ENCODE results near the gene EFCAB9. TPM values are rescaled to one million over a fixed set of nuclear protein-coding genes. Genes with fewer than 3 reads are reported as not detected.

The EFCAB9 gene
- polyA plus RNA-seq, 1 of the 3 experiments (the other 2 are of a cell fraction), result 0.10 TPM

DNA sequence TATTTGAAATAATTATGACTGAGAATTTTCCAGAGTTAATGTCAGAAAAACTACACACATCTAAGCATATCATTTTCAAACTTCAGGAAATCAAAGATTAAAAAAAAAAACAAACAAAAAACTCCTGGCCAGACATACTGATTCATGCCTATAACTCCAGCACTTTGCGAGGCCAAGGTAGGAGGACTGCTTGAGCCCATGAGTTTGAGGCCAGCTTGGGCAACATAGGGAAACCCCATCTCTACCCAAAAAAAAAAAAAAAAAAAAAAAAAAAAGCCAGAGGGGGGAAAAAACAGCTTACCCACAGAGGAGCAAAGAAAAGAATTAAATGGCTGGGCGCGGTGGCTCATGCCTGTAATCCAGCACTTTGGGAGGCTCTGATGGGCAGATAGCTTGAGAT lies 22.4 kb downstream of the EFCAB9 start:
- no peaks in the 10 kb centered on the region for H3K27me3 ChIP-seq (ENCODE audit: insufficient read depth)
- no peak overlapping the region for H3K27ac ChIP-seq (ENCODE audit: low read depth in 2 of 2, low read length in 1 of 2)

More for the DNA sequence above, 22.4 kb downstream of the EFCAB9 start:
- Histone ChIP-seq H3K9ac (no peak overlapping the region), H3K4me1 (ENCODE audit: control insufficient read depth in 1 of 2, insufficient read depth in 2 of 2, low read depth in 1 of 2, low read length in 1 of 2) (no peaks in the 10 kb centered on the region; a peak in 1 of 4 replicates), H3K4me2 (no peak overlapping the region), H3K9me2 (no peaks in the 10 kb centered on the region), H3K36me3 (replicated peaks in 1 of 2; ENCODE audit: control insufficient read depth in 1 of 2, insufficient read depth in 2 of 2, low read length in 1 of 2) (peaks cover 13 to 64% of the 10 kb centered on the region in 2 experiments), H3F3A (replicated peaks; ENCODE audit: insufficient read depth) (peaks cover 10% of the 10 kb centered on the region), H4K20me1 (ENCODE audit: insufficient read depth) (0 out of 2 replicates have a peak, but pooled peaks cover 10% of the 10 kb centered on the region), H3K9me3 (no peaks in the 10 kb centered on the region), H3K79me2 (ENCODE audit: insufficient read depth) (peaks cover 84% of the 10 kb centered on the region), H2AFZ (ENCODE audit: low read depth) (no peak overlapping the region), H3K4me3 (ENCODE audit: low read depth in 2 of 2, low read length in 1 of 2) (no peak overlapping the region)
- no peak for TF ChIP-seq ZBTB33 (IDR thresholded peaks at IDR 0.05; ENCODE audit: borderline replicate concordance, low read depth)
- TF ChIP-seq FOXJ3 (CRISPR knock-in tag; IDR thresholded peaks at IDR 0.05), result no peak
- TF ChIP-seq GATA2 (CRISPR knock-in tag; IDR thresholded peaks at IDR 0.05), result no peak
- TF ChIP-seq, protein P1, sequence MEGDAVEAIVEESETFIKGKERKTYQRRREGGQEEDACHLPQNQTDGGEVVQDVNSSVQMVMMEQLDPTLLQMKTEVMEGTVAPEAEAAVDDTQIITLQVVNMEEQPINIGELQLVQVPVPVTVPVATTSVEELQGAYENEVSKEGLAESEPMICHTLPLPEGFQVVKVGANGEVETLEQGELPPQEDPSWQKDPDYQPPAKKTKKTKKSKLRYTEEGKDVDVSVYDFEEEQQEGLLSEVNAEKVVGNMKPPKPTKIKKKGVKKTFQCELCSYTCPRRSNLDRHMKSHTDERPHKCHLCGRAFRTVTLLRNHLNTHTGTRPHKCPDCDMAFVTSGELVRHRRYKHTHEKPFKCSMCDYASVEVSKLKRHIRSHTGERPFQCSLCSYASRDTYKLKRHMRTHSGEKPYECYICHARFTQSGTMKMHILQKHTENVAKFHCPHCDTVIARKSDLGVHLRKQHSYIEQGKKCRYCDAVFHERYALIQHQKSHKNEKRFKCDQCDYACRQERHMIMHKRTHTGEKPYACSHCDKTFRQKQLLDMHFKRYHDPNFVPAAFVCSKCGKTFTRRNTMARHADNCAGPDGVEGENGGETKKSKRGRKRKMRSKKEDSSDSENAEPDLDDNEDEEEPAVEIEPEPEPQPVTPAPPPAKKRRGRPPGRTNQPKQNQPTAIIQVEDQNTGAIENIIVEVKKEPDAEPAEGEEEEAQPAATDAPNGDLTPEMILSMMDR (IDR thresholded peaks at IDR 0.05), result no peak
- no peak for TF ChIP-seq TCF12 (IDR thresholded peaks at IDR 0.05)
- TF ChIP-seq, protein P2, sequence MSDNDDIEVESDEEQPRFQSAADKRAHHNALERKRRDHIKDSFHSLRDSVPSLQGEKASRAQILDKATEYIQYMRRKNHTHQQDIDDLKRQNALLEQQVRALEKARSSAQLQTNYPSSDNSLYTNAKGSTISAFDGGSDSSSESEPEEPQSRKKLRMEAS (IDR thresholded peaks at IDR 0.05; ENCODE audit: low read depth), result no peak
- TF ChIP-seq FOXM1 (IDR thresholded peaks at IDR 0.05; ENCODE audit: low read depth), result no peak
- TF ChIP-seq TEAD4 (IDR thresholded peaks at IDR 0.05; ENCODE audit: borderline replicate concordance, insufficient read depth), result no peak
- TF ChIP-seq, protein P3, sequence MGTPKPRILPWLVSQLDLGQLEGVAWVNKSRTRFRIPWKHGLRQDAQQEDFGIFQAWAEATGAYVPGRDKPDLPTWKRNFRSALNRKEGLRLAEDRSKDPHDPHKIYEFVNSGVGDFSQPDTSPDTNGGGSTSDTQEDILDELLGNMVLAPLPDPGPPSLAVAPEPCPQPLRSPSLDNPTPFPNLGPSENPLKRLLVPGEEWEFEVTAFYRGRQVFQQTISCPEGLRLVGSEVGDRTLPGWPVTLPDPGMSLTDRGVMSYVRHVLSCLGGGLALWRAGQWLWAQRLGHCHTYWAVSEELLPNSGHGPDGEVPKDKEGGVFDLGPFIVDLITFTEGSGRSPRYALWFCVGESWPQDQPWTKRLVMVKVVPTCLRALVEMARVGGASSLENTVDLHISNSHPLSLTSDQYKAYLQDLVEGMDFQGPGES (IDR thresholded peaks at IDR 0.05; ENCODE audit: low read depth, low read length), result no peak
- no peak for TF ChIP-seq YY1 (IDR thresholded peaks at IDR 0.05; ENCODE audit: low read depth)
- TF ChIP-seq MXI1 (IDR thresholded peaks at IDR 0.05; ENCODE audit: low read depth, low read length), result no peak
- TF ChIP-seq EP300 (IDR thresholded peaks at IDR 0.05; ENCODE audit: borderline replicate concordance in 1 of 2, low read depth in 1 of 2, low read length in 1 of 2), result no peak
- TF ChIP-seq RAD21 (IDR thresholded peaks at IDR 0.05; ENCODE audit: low read length), result no peak
- CTCF ChIA-PET, result interaction anchor here (0.9 to 1.0 kb wide), 2 partner anchors 28 to 118 kb away, joined by 3 read pairs; partner anchors contain the start of gene STK10
- POLR2A ChIA-PET, result no interaction called here
- 96% methylated on average over 3 of the region's 3 CpGs for WGBS (ENCODE audit: low lambda C conversion rate)
- DNase-seq, result no peak
